Measurements from ENCODE around the gene CPNE1. TPM values are rescaled to one million over a fixed set of nuclear protein-coding genes. Genes with fewer than 3 reads are reported as not detected.
A peak's percentile ranks its signal among the peaks of the same experiment; 100 is the strongest.

Gene CPNE1
- total RNA-seq, 1 experiment from 2014 or later: 333 TPM

- intact Hi-C loops (cut with micrococcal nuclease): no loop called here
- Histone ChIP-seq H3K4me1 (ENCODE audit: control insufficient read depth in 1 of 2, insufficient read depth in 2 of 2, low read length in 2 of 2) (peaks cover 10 to 26% of the 10 kb centered on the region in 2 experiments), H2AFZ (ENCODE audit: low read depth, low read length, poor library complexity, severe bottlenecking) (no peak overlapping the region), H3K27ac (ENCODE audit: low read depth, low read length) (0 out of 2 replicates have a peak overlapping the region, but pooled peaks have one; percentile 5), H4K20me1 (ENCODE audit: insufficient read depth) (peaks cover 21% of the 10 kb centered on the region; the same call in 1 of the 2 replicates), H3K9me3 (ENCODE audit: control insufficient read depth in 1 of 2, insufficient read depth in 1 of 2, low read depth in 1 of 2, low read length in 2 of 2) (no peaks in the 10 kb centered on the region), H3K79me2 (ENCODE audit: insufficient read depth, low read length) (peaks cover 76% of the 10 kb centered on the region), H3K4me3 (replicated peaks in 1 of 2; ENCODE audit: low read depth in 1 of 2, low read length in 2 of 2) (no peak overlapping the region), H3K27me3 (ENCODE audit: insufficient read depth, low read length) (no peaks in the 10 kb centered on the region), H3K4me2 (ENCODE audit: low read length) (no peak overlapping the region), H3K9ac (ENCODE audit: low read length) (no peak overlapping the region), H3K9me2 (ENCODE audit: insufficient read depth) (no peaks in the 10 kb centered on the region), H3K36me3 (ENCODE audit: control insufficient read depth in 1 of 2, insufficient read depth in 2 of 2, low read length in 2 of 2) (peaks cover 36 to 44% of the 10 kb centered on the region in 2 experiments; a peak in 3 of 4 replicates)
- ATAC-seq (no peak), DNase-seq (ENCODE audit: low read depth, low spot score) (no peak)
- TF ChIP-seq SP1 (IDR thresholded peaks at IDR 0.05; ENCODE audit: low read depth) (no peak), EZH2phosphoT487 (IDR thresholded peaks at IDR 0.05; ENCODE audit: borderline replicate concordance) (no peak), CEBPB (IDR thresholded peaks at IDR 0.05; ENCODE audit: low read depth) (no peak), RAD21 (IDR thresholded peaks at IDR 0.05; ENCODE audit: low read depth) (no peak), FOSL1 (IDR thresholded peaks at IDR 0.05; ENCODE audit: low read depth) (no peak), SIN3A (IDR thresholded peaks at IDR 0.05; ENCODE audit: low read depth) (peak; percentile 42; the same call in 1 of the 2 replicates)
- no TSS peak for BruUV-seq (replicated peaks)
- ChIA-PET CTCF (no interaction called here), RAD21 (ENCODE audit: low non-redundant PET in 1 of 2, low total read pairs in 2 of 2, uncharacterized antibody in 2 of 2, unreplicated experiment in 2 of 2) (no interaction called here), POLR2A (no interaction called here)
These were observed 37.5 kb upstream of the CPNE1 start for GRCh38 chr20:35702051-35702823.

GRCh38 chr20:35700625-35701148, 36.0 kb upstream of the CPNE1 start:
- ChIA-PET POLR2A (interaction anchor here (1.2 kb wide), 1 partner anchor 41 kb away, joined by 6 read pairs; the partner anchor contains the start of gene RBM39), CTCF (interaction anchor here (0.7 to 1.2 kb wide), 2 partner anchors 188 to 438 kb away, joined by 3 to 4 read pairs; no protein-coding TSS in a partner anchor), RAD21 (ENCODE audit: low non-redundant PET in 1 of 2, low total read pairs in 2 of 2, uncharacterized antibody in 2 of 2, unreplicated experiment in 2 of 2) (no interaction called here)
- Histone ChIP-seq H3K9me2 (ENCODE audit: insufficient read depth) (no peaks in the 10 kb centered on the region), H3K79me2 (ENCODE audit: insufficient read depth, low read length) (peaks cover 63% of the 10 kb centered on the region), H3K4me3 (replicated peaks in 1 of 2; ENCODE audit: low read depth in 1 of 2, low read length in 2 of 2) (peak overlapping the region; percentile 95), H4K20me1 (ENCODE audit: insufficient read depth) (peaks cover 9% of the 10 kb centered on the region; the same call in 1 of the 2 replicates), H3K4me2 (ENCODE audit: low read length) (peak overlapping the region; percentile 94), H3K9ac (ENCODE audit: low read length) (peak overlapping the region; percentile 93), H3K36me3 (ENCODE audit: control insufficient read depth in 1 of 2, insufficient read depth in 2 of 2, low read length in 2 of 2) (peaks cover 24 to 31% of the 10 kb centered on the region in 2 experiments; a peak in 3 of 4 replicates), H3K27ac (ENCODE audit: low read depth, low read length) (peak overlapping the region; percentile 83; the same call in 1 of the 2 replicates), H3K27me3 (ENCODE audit: insufficient read depth, low read length) (no peaks in the 10 kb centered on the region), H3K9me3 (ENCODE audit: control insufficient read depth in 1 of 2, insufficient read depth in 1 of 2, low read depth in 1 of 2, low read length in 2 of 2) (no peaks in the 10 kb centered on the region), H3K4me1 (ENCODE audit: control insufficient read depth in 1 of 2, insufficient read depth in 2 of 2, low read length in 2 of 2) (peaks cover 10 to 26% of the 10 kb centered on the region in 2 experiments), H2AFZ (ENCODE audit: low read depth, low read length, poor library complexity, severe bottlenecking) (no peak overlapping the region)
- intact Hi-C loops (cut with micrococcal nuclease): no loop called here
- no peak for DNase-seq (ENCODE audit: low read depth, low spot score)
- BruUV-seq (replicated peaks): no TSS peak
- TF ChIP-seq, protein P1, sequence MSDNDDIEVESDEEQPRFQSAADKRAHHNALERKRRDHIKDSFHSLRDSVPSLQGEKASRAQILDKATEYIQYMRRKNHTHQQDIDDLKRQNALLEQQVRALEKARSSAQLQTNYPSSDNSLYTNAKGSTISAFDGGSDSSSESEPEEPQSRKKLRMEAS (IDR thresholded peaks at IDR 0.05): no peak
- TF ChIP-seq JUND (IDR thresholded peaks at IDR 0.05): 0 out of 2 replicates have a peak, but pooled peaks have one; percentile 6
- no peak for TF ChIP-seq REST (IDR thresholded peaks at IDR 0.05; ENCODE audit: low read depth)
- peak; percentile 50; the same call in 1 of the 2 replicates for TF ChIP-seq POLR2AphosphoS5 (IDR thresholded peaks at IDR 0.05; ENCODE audit: low read depth, low read length)
- TF ChIP-seq, protein P2, sequence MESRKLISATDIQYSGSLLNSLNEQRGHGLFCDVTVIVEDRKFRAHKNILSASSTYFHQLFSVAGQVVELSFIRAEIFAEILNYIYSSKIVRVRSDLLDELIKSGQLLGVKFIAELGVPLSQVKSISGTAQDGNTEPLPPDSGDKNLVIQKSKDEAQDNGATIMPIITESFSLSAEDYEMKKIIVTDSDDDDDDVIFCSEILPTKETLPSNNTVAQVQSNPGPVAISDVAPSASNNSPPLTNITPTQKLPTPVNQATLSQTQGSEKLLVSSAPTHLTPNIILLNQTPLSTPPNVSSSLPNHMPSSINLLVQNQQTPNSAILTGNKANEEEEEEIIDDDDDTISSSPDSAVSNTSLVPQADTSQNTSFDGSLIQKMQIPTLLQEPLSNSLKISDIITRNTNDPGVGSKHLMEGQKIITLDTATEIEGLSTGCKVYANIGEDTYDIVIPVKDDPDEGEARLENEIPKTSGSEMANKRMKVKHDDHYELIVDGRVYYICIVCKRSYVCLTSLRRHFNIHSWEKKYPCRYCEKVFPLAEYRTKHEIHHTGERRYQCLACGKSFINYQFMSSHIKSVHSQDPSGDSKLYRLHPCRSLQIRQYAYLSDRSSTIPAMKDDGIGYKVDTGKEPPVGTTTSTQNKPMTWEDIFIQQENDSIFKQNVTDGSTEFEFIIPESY (IDR thresholded peaks at IDR 0.05; ENCODE audit: extremely low read depth, insufficient replicate concordance, low read length): no peak
- no peak for ATAC-seq

Data from HCT116 (cell line).